ENCODE measurements around the gene BNIP5.
"Not testable (repeated sequence)": the region's sequence is repeated elsewhere in the genome, so short reads cannot be mapped to it uniquely, and the experiment has no call there.

The BNIP5 gene

GRCh38 chr6:36340618-36341454 is 4.1 kb upstream of the BNIP5 start:
- no peak for DNase-seq

- no peak for DNase-seq
Measured at GRCh38 chr6:36340306-36340617, 3.6 kb upstream of the BNIP5 start.

- DNase-seq: no peak
Measured at GRCh38 chr6:36339146-36339545, 2.5 kb upstream of the BNIP5 start.

GRCh38 chr6:36338223-36338622 is 1.5 kb upstream of the BNIP5 start:
- DNase-seq: not testable (repeated sequence)

- DNase-seq: no peak
Measured at GRCh38 chr6:36337814-36338213, 1.1 kb upstream of the BNIP5 start.

- DNase-seq: no peak
Measured at GRCh38 chr6:36336208-36336710, 429 bp downstream of the BNIP5 start.

- DNase-seq: no peak
Measured at GRCh38 chr6:36335465-36336207, 1.1 kb downstream of the BNIP5 start.

- no peak for DNase-seq
Measured at GRCh38 chr6:36334832-36335459, 1.7 kb downstream of the BNIP5 start.

- DNase-seq: no peak
Measured at GRCh38 chr6:36333931-36334725, 2.6 kb downstream of the BNIP5 start.

GRCh38 chr6:36333171-36333895 is 3.4 kb downstream of the BNIP5 start:
- DNase-seq: no peak

GRCh38 chr6:36331381-36331780 is 5.3 kb downstream of the BNIP5 start:
- no peak for DNase-seq

GRCh38 chr6:36330366-36330765 is 6.3 kb downstream of the BNIP5 start:
- DNase-seq: no peak

GRCh38 chr6:36329798-36330291 is 6.8 kb downstream of the BNIP5 start:
- no peak for DNase-seq

GRCh38 chr6:36328600-36328999 is 8.1 kb downstream of the BNIP5 start:
- DNase-seq: no peak

GRCh38 chr6:36327919-36328236 is 8.8 kb downstream of the BNIP5 start:
- DNase-seq: no peak

GRCh38 chr6:36327226-36327918 is 9.3 kb downstream of the BNIP5 start:
- no peak for DNase-seq

- no peak for DNase-seq
Measured at GRCh38 chr6:36326356-36326995, 10.2 kb downstream of the BNIP5 start.

- DNase-seq: no peak
Measured at GRCh38 chr6:36324715-36325114, 12.0 kb downstream of the BNIP5 start.

GRCh38 chr6:36324191-36324590 is 12.5 kb downstream of the BNIP5 start:
- no peak for DNase-seq

- no peak for DNase-seq
Measured at GRCh38 chr6:36323062-36323461, 13.6 kb downstream of the BNIP5 start.

GRCh38 chr6:36322591-36322990 is 14.1 kb downstream of the BNIP5 start:
- DNase-seq: no peak
